Suprapubic skin (tissue), 4 donors: ENCODE results near the gene ALCAM.

Experiments
- CTCF ChIP-seq, 2 donors: fragments of 200-600 bp in 1 of 2; fragments of 450-650 bp in 1 of 2; sonication (generic) in 1 of 2; IDR thresholded peaks; one replicate each; pipeline ENCODE4 v1.5.1; 2016 to 2019; ENCODE audit warnings: antibody characterized with exemption in 2 of 2, mild to moderate bottlenecking in 1 of 2, moderate library complexity in 1 of 2
- POLR2A ChIP-seq, 2 donors: fragments of 450-650 bp; IDR thresholded peaks; one replicate each; pipeline ENCODE4 v1.6.1; 2017; ENCODE audit warnings: antibody characterized with exemption in 2 of 2, mild to moderate bottlenecking in 2 of 2, moderate library complexity in 2 of 2
- POLR2AphosphoS5 ChIP-seq, 3 donors: sonication (generic); formaldehyde crosslinking; IDR thresholded peaks; one replicate each; pipeline ENCODE4 v1.6.1; 2017; ENCODE audit warnings: antibody characterized with exemption in 3 of 3

GRCh38 chr3:105356396-105356795 is 10.3 kb upstream of the ALCAM start:
- TF ChIP-seq POLR2AphosphoS5 (IDR thresholded peaks at IDR 0.05) (no peak), CTCF (IDR thresholded peaks at IDR 0.05) (no peak), POLR2A (IDR thresholded peaks at IDR 0.05) (no peak)
